ENCODE results near the gene ZNF48. TPM values are rescaled to one million over a fixed set of nuclear protein-coding genes. Genes with fewer than 3 reads are reported as not detected.
"Not testable (repeated sequence)": the region's sequence is repeated elsewhere in the genome, so short reads cannot be mapped to it uniquely, and the experiment has no call there.

Gene ZNF48
- total RNA-seq, 1 donor from 2014 or later: 13.0 TPM

DNA sequence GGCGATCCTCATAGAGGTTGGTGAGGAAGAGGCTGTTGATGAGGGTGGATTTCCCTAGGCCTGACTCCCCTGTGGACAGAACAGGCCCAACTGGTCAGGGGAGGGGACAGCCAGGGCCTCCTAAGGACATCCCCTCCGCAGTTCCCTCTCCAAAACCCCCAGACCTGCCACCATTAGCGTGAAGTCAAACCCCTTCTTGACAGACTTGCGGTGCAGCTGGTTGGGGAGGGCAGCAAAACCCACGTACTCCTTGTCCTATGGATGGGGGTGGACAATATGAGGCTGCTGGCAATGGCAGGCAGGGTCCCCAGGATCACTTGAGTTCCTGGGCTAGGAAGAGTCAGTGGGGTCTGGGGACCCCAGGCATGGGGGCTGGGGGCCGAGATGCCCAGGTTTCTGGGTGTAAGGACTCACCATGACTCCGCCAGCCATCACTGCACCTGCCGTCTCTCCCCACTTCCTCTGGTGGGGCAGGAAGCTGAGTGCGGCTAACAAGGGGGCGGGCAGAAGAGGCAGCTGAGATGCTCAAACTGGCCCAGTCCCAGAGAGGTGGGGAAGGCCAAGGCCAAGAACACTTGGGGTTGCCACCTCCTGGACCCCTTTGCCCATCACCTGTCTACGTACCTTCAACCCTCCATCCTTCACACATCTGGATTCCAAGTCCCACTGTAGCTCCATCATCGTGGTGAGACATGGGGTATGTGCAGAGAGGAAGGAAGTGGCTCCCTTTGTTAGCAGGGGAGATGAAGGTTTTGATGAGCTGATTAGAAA lies 12.9 kb upstream of the ZNF48 start, which contains the start of gene SEPTIN1:
SEPTIN1 (minus strand) TSS at position 451 of the 771 bp plus-strand sequence; CDS start at position 432, 19 bp downstream.
- no peaks in the 10 kb centered on the region for H3K9me3 Mint-ChIP-seq
- ATAC-seq (ENCODE audit: low read depth) (peak; percentile 30), DNase-seq (peak; percentile 61)
- H3K27ac Mint-ChIP-seq: peak within 1 kb of the TSS; percentile 94
- peaks cover 62% of the 10 kb centered on the region for H3K4me1 Mint-ChIP-seq
- ChIA-PET POLR2A (interaction anchor here (0.6 to 5.6 kb wide), 33 partner anchors 9 to 1491 kb away, joined by 3 to 56 read pairs (median 5); partner anchors contain the start of genes ALDOA, CD2BP2, CORO1A and DCTPP1), CTCF (interaction anchor here (0.6 to 2.7 kb wide), 6 partner anchors 11 to 268 kb away, joined by 3 to 11 read pairs (median 3); partner anchors contain the start of genes PRR14 and ZNF48)
- TF ChIP-seq, protein P1, sequence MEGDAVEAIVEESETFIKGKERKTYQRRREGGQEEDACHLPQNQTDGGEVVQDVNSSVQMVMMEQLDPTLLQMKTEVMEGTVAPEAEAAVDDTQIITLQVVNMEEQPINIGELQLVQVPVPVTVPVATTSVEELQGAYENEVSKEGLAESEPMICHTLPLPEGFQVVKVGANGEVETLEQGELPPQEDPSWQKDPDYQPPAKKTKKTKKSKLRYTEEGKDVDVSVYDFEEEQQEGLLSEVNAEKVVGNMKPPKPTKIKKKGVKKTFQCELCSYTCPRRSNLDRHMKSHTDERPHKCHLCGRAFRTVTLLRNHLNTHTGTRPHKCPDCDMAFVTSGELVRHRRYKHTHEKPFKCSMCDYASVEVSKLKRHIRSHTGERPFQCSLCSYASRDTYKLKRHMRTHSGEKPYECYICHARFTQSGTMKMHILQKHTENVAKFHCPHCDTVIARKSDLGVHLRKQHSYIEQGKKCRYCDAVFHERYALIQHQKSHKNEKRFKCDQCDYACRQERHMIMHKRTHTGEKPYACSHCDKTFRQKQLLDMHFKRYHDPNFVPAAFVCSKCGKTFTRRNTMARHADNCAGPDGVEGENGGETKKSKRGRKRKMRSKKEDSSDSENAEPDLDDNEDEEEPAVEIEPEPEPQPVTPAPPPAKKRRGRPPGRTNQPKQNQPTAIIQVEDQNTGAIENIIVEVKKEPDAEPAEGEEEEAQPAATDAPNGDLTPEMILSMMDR (IDR thresholded peaks at IDR 0.05): no peak
- H3K36me3 Mint-ChIP-seq (ENCODE audit: low read depth): peaks cover 13% of the 10 kb centered on the region
- peak within 1 kb of the TSS; percentile 87 for H3K4me3 Mint-ChIP-seq
- intact Hi-C loops (cut with micrococcal nuclease): loop anchor here (1.0 kb wide), 2 partner anchors 13 to 25 kb away; partner anchors contain the start of genes ZNF48 and ZNF771
- H3K27me3 Mint-ChIP-seq: no peaks in the 10 kb centered on the region

DNA sequence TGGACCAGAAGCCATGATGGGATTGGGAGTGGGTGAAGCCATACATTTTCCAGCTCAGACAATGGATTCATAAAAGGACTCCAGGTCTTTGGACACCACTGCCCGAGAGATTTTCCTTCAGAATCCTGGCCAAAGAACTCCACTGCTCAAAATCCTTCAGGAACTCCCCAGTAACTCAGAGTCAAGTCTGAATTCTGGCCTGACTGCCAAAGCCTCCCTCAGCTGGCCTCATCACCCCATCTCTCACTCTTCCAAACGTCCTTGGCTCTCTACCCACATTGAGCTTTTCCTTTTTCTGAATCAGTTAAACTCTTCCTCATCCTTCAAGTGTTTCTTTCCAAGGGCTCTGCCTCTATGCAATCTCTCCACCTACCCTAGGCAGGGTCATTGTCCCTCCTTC lies 11.7 kb upstream of the ZNF48 start:
- H3K4me3 Mint-ChIP-seq: no peak overlapping the region
- no peaks in the 10 kb centered on the region for H3K27me3 Mint-ChIP-seq
- intact Hi-C loops (cut with micrococcal nuclease): no loop called here
- CTCF ChIA-PET: interaction anchor here (1.9 to 2.7 kb wide), 2 partner anchors 12 to 26 kb away, joined by 6 to 11 read pairs; partner anchors contain the start of gene ZNF48
- ATAC-seq (ENCODE audit: low read depth): no peak
- POLR2A ChIA-PET: interaction anchor here (0.8 to 5.6 kb wide), 11 partner anchors 8 to 152 kb away, joined by 3 to 56 read pairs (median 10); partner anchors contain the start of genes CD2BP2, TBC1D10B, ZNF48 and ZNF747
- H3K4me1 Mint-ChIP-seq: peaks cover 49% of the 10 kb centered on the region
- H3K27ac Mint-ChIP-seq: peak overlapping the region; percentile 94
- no peaks in the 10 kb centered on the region for H3K9me3 Mint-ChIP-seq
- TF ChIP-seq, protein P1 (IDR thresholded peaks at IDR 0.05): no peak
- peaks cover 6% of the 10 kb centered on the region for H3K36me3 Mint-ChIP-seq (ENCODE audit: low read depth)
- DNase-seq: no peak

DNA sequence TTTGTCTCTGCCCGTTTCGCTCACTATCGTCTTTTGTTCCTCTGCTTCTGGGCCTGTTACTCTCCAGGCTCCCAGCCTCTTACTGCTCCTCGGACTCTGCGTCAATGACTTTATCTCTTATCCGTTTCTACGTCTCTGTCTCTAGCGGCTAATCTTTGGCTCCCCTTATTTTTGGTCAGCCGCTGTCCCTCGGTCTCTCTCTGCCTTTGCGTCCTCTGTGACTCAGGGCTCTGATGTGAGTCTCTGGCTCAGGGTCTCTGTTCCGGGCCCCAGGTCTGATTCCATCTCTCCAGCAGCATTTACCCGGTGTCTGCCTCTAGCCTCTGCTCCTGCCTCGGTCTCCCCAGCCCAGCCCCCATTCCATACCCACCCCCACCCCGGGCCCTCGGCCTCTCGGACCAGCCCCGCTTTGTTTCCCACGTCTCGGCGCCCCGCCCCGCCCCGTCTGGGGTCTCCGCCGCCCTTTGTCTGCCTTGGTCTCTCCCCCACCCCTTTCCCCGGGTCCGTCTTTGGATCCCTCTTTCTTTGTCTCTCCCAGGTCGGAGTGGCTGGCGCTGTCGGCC lies 547 bp upstream of the ZNF48 start:
- Mint-ChIP-seq H3K4me1 (peaks cover 25% of the 10 kb centered on the region), H3K27me3 (no peaks in the 10 kb centered on the region), H3K4me3 (peak overlapping the region; percentile 91), H3K9me3 (no peaks in the 10 kb centered on the region), H3K36me3 (ENCODE audit: low read depth) (peaks cover 24% of the 10 kb centered on the region), H3K27ac (peak overlapping the region; percentile 78)
- intact Hi-C loops (cut with micrococcal nuclease): loop anchor here (1.0 to 2.0 kb wide), 7 partner anchors 12 to 531 kb away; partner anchors contain the start of genes CD2BP2, CDIPT, SEPTIN1 and TBC1D10B
- TF ChIP-seq, protein P1 (IDR thresholded peaks at IDR 0.05): no peak
- ChIA-PET POLR2A (interaction anchor here (0.6 to 3.2 kb wide), 15 partner anchors 12 to 329 kb away, joined by 3 to 56 read pairs (median 6); partner anchors contain the start of genes ALDOA, CD2BP2, SEPTIN1 and TBC1D10B), CTCF (interaction anchor here (0.8 to 1.9 kb wide), 7 partner anchors 12 to 221 kb away, joined by 3 to 14 read pairs (median 6); partner anchors contain the start of genes DCTPP1, SEPTIN1 and ZNF771)
- ATAC-seq (ENCODE audit: low read depth) (no peak), DNase-seq (no peak)

DNA sequence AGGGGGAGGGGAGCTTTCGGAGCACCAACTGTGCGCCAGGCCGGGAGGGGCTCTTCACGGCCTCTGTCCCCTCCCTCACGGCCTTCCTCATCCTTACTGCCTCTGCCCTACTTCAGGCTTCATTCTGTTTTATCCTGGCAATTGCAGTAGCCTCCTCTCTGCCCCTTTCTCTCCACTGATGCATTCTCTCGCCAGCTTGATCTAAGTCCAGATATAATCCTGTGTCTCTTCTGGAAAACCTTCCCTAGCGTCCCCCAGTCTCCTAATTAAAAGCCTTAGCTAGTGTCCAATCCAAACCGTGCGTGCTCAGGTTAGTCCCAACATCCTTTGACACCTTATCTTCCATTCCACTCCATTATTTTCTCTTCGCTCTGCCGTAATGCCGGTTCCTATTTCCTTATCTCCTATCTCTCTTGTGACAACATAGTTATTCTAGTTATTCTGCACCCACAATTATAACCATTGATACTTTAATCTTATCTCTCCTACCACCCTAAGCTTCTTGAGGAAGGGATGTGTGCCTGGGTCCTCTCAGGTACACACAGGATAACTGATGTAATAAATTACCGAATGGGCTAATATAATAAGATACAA lies 869 bp downstream of the ZNF48 start:
- peak overlapping the region; percentile 80 for H3K4me3 Mint-ChIP-seq
- POLR2A ChIA-PET: interaction anchor here (0.7 to 3.2 kb wide), 16 partner anchors 10 to 302 kb away, joined by 3 to 56 read pairs (median 6); partner anchors contain the start of genes CD2BP2, CORO1A, SEPTIN1 and TBC1D10B
- peaks cover 37% of the 10 kb centered on the region for H3K4me1 Mint-ChIP-seq
- no peaks in the 10 kb centered on the region for H3K27me3 Mint-ChIP-seq
- no peak for DNase-seq
- TF ChIP-seq, protein P1 (IDR thresholded peaks at IDR 0.05): no peak
- CTCF ChIA-PET: interaction anchor here (1.2 to 1.9 kb wide), 6 partner anchors 11 to 34 kb away, joined by 4 to 14 read pairs (median 5); partner anchors contain the start of genes DCTPP1 and ZNF771
- intact Hi-C loops (cut with micrococcal nuclease): loop anchor here (1.0 to 2.0 kb wide), 7 partner anchors 11 to 533 kb away; partner anchors contain the start of genes CD2BP2, CDIPT, SEPTIN1 and TBC1D10B
- peaks cover 27% of the 10 kb centered on the region for H3K36me3 Mint-ChIP-seq (ENCODE audit: low read depth)
- ATAC-seq (ENCODE audit: low read depth): no peak
- H3K9me3 Mint-ChIP-seq: no peaks in the 10 kb centered on the region
- H3K27ac Mint-ChIP-seq: peak overlapping the region; percentile 30

DNA sequence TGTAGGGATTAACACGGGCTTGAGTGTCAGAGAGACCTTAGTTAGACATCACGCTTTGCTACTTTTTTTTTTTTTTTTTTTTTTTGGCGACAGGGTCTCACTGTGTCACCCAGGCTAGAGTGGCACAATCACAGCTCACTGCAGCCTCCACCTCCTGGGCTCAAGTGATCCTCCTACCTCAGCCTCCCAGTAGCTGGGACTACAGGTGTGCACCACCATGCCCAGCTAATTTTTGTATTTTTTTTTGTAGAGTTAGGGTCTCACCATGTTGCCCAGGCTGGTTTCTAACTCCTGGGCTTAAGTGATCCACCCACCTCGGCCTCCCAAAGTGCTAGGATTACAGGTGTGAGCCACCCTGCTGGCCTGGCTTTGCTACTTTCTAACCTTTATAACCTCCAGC lies 1.4 kb downstream of the ZNF48 start:
- intact Hi-C loops (cut with micrococcal nuclease); ATAC-seq (ENCODE audit: low read depth); H3K27ac Mint-ChIP-seq; H3K27me3 Mint-ChIP-seq; H3K9me3 Mint-ChIP-seq; DNase-seq: not testable (repeated sequence)
- ChIA-PET CTCF (interaction anchor here (1.4 to 1.9 kb wide), 3 partner anchors 10 to 21 kb away, joined by 5 to 14 read pairs (median 5); partner anchors contain the start of gene ZNF771), POLR2A (interaction anchor here (1.1 to 3.2 kb wide), 8 partner anchors 10 to 213 kb away, joined by 5 to 56 read pairs (median 14); partner anchors contain the start of genes CD2BP2, CORO1A, SEPTIN1 and TBC1D10B)
- Mint-ChIP-seq H3K4me1 (peaks cover 40% of the 10 kb centered on the region), H3K36me3 (ENCODE audit: low read depth) (peaks cover 27% of the 10 kb centered on the region), H3K4me3 (peak overlapping the region; percentile 80)

Measured in activated B cell treated with CpG ODN at 0.5 μM for 24 hours (primary cell).